SK-N-SH treated with all-trans-retinoic acid at 6 μM for 48 hours (cell line): Measurements from ENCODE around the gene KLK10.

Experiments used
- ATAC-seq: fragments of 200-7000 bp; cut with Tn5 transposase; 3 replicates; pipeline ENCODE4 v1.9.1; 2020; ENCODE audit warnings: mild to moderate bottlenecking, moderate library complexity
- ARNTL ChIP-seq: fragments of 450-650 bp; formaldehyde crosslinking; IDR thresholded peaks from 2 replicates; pipeline ENCODE4 v1.5.0; 2020; ENCODE audit warnings: low read depth, mild to moderate bottlenecking, moderate library complexity, borderline replicate concordance
- BACH2 ChIP-seq: fragments of 250-450 bp; sonication (Bioruptor Pico); IDR thresholded peaks from 2 replicates; pipeline ENCODE4 v1.9.0; 2021; ENCODE audit warnings: mild to moderate bottlenecking, borderline replicate concordance
- CREB5 ChIP-seq: fragments of 250-450 bp; sonication (Bioruptor Pico); IDR thresholded peaks from 2 replicates; pipeline ENCODE4 v1.5.1; 2020; ENCODE audit warnings: low read depth, mild to moderate bottlenecking, moderate library complexity
- CSRNP3 ChIP-seq: fragments of 250-450 bp; sonication (Bioruptor Pico); IDR thresholded peaks from 2 replicates; pipeline ENCODE4 v1.5.1; 2021; ENCODE audit warnings: mild to moderate bottlenecking, moderate library complexity
- ESRRG ChIP-seq: fragments of 250-450 bp; sonication (Bioruptor Pico); IDR thresholded peaks from 2 replicates; pipeline ENCODE4 v1.6.1; 2021; ENCODE audit warnings: mild to moderate bottlenecking
- ISL1 ChIP-seq: fragments of 250-450 bp; sonication (Bioruptor Pico); IDR thresholded peaks from 2 replicates; pipeline ENCODE4 v2.1.2; 2022; ENCODE audit warnings: mild to moderate bottlenecking, moderate library complexity
- PATZ1 ChIP-seq: fragments of 250-450 bp; sonication (Bioruptor Pico); IDR thresholded peaks from 2 replicates; pipeline ENCODE4 v1.8.0; 2020; ENCODE audit warnings: mild to moderate bottlenecking, moderate library complexity, borderline replicate concordance
- POU6F1 ChIP-seq: fragments of 250-450 bp; sonication (Bioruptor Pico); IDR thresholded peaks from 2 replicates; pipeline ENCODE4 v1.8.0; 2021; ENCODE audit warnings: low read depth, mild to moderate bottlenecking, moderate library complexity, borderline replicate concordance
- RARB ChIP-seq: fragments of 250-450 bp; sonication (Bioruptor Pico); IDR thresholded peaks from 2 replicates; pipeline ENCODE4 v1.8.0; 2021; ENCODE audit warnings: mild to moderate bottlenecking, moderate library complexity
- SNAI2 ChIP-seq: fragments of 250-450 bp; sonication (Bioruptor Pico); IDR thresholded peaks from 2 replicates; pipeline ENCODE4 v1.5.0; 2020; ENCODE audit warnings: mild to moderate bottlenecking, moderate library complexity
- TCF4 ChIP-seq: fragments of 250-450 bp; sonication (Bioruptor Pico); IDR thresholded peaks from 2 replicates; pipeline ENCODE4 v1.8.0; 2021; ENCODE audit warnings: mild to moderate bottlenecking, moderate library complexity, borderline replicate concordance
- TOX ChIP-seq: fragments of 250-450 bp; sonication (Bioruptor Pico); IDR thresholded peaks from 2 replicates; pipeline ENCODE4 v1.8.0; 2021; ENCODE audit warnings: mild to moderate bottlenecking, moderate library complexity, borderline replicate concordance
- ZC3H10 ChIP-seq: fragments of 250-450 bp; sonication (Bioruptor Pico); IDR thresholded peaks from 2 replicates; pipeline ENCODE4 v1.5.1; 2021; ENCODE audit warnings: mild to moderate bottlenecking, moderate library complexity
- ZFP3 ChIP-seq: fragments of 250-450 bp; sonication (Bioruptor Pico); IDR thresholded peaks from 2 replicates; pipeline ENCODE4 v1.5.0; 2020; ENCODE audit warnings: mild to moderate bottlenecking, moderate library complexity
- ZFP30 ChIP-seq: fragments of 450-650 bp; formaldehyde crosslinking; IDR thresholded peaks from 2 replicates; pipeline ENCODE4 v1.5.0; 2022; ENCODE audit warnings: mild to moderate bottlenecking, moderate library complexity
- ZNF565 ChIP-seq: fragments of 450-650 bp; formaldehyde crosslinking; conservative IDR thresholded peaks from 2 replicates; pipeline ENCODE4 v1.5.0; 2020; ENCODE audit warnings: low read depth, mild to moderate bottlenecking, moderate library complexity
- ZNF70 ChIP-seq: fragments of 450-650 bp; formaldehyde crosslinking; IDR thresholded peaks from 2 replicates; pipeline ENCODE4 v1.5.0; 2020; ENCODE audit warnings: mild to moderate bottlenecking, moderate library complexity
- ZNF8 ChIP-seq: fragments of 450-650 bp; formaldehyde crosslinking; IDR thresholded peaks from 2 replicates; pipeline ENCODE4 v1.5.0; 2020; ENCODE audit warnings: mild to moderate bottlenecking, moderate library complexity

The KLK10 gene

GRCh38 chr19:51006406-51006805 lies 13.1 kb downstream of the KLK10 start:
- ATAC-seq: no peak
- TF ChIP-seq ZC3H10 (CRISPR knock-in tag) (no peak), BACH2 (CRISPR knock-in tag) (no peak), ZFP30 (CRISPR knock-in tag) (no peak), CREB5 (CRISPR knock-in tag) (no peak)
- TF ChIP-seq, all 23 proteins: peak for 0

- ATAC-seq: no peak
- TF ChIP-seq SNAI2 (CRISPR knock-in tag) (no peak), ZNF565 (CRISPR knock-in tag) (no peak), CREB5 (CRISPR knock-in tag) (no peak), POU6F1 (CRISPR knock-in tag) (no peak), PATZ1 (CRISPR knock-in tag) (no peak), ZC3H10 (CRISPR knock-in tag) (no peak), ESRRG (CRISPR knock-in tag) (no peak), ZFP3 (no peak), ZNF8 (CRISPR knock-in tag) (no peak), ZNF70 (CRISPR knock-in tag) (no peak), ISL1 (CRISPR knock-in tag) (no peak), ZFP30 (CRISPR knock-in tag) (no peak), RARB (CRISPR knock-in tag) (no peak), TOX (CRISPR knock-in tag) (no peak)
- TF ChIP-seq, all 23 proteins: peak for 0
Observed at GRCh38 chr19:51005248-51005647, 14.3 kb downstream of the KLK10 start.

- TF ChIP-seq ARNTL (CRISPR knock-in tag): no peak
- no peak for TF ChIP-seq PATZ1 (CRISPR knock-in tag)
- no peak for TF ChIP-seq TCF4 (CRISPR knock-in tag)
- TF ChIP-seq CSRNP3 (CRISPR knock-in tag): no peak
- no peak for TF ChIP-seq ESRRG (CRISPR knock-in tag)
- no peak for TF ChIP-seq ISL1 (CRISPR knock-in tag)
- no peak for TF ChIP-seq SNAI2 (CRISPR knock-in tag)
- ATAC-seq: no peak
Observed at GRCh38 chr19:51003316-51003715, 16.2 kb downstream of the KLK10 start.
